ENCODE measurements around the gene CEACAM20.

CEACAM20 gene

DNA sequence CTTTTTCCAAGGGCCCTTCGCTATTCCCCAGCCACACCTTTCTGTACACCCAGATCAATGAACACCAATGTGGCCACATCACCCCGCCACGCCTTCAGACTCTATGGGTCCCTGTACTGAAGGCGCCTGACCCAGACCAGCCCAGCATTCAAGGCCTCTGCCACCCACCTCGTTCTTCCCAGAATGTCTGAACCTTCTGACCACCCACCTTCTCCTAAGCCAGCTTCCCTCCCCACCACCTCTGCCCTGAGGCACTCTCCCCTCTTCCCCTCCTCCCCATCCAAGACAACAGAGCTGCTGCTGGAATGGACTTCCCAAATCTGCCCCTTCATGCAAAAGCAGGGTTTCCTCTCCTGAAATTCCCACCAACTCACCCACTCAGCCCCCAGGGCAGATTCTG is 3.3 kb upstream of the CEACAM20 start:
- TF ChIP-seq, protein P1, sequence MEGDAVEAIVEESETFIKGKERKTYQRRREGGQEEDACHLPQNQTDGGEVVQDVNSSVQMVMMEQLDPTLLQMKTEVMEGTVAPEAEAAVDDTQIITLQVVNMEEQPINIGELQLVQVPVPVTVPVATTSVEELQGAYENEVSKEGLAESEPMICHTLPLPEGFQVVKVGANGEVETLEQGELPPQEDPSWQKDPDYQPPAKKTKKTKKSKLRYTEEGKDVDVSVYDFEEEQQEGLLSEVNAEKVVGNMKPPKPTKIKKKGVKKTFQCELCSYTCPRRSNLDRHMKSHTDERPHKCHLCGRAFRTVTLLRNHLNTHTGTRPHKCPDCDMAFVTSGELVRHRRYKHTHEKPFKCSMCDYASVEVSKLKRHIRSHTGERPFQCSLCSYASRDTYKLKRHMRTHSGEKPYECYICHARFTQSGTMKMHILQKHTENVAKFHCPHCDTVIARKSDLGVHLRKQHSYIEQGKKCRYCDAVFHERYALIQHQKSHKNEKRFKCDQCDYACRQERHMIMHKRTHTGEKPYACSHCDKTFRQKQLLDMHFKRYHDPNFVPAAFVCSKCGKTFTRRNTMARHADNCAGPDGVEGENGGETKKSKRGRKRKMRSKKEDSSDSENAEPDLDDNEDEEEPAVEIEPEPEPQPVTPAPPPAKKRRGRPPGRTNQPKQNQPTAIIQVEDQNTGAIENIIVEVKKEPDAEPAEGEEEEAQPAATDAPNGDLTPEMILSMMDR (conservative IDR thresholded peaks at IDR 0.05; ENCODE audit: control insufficient read depth, insufficient read depth, low read depth, low read length), result no peak
- DNase-seq (ENCODE audit: low read depth), result no peak
- H3K4me3 ChIP-seq (ENCODE audit: control insufficient read depth, low read depth, low read length), result no peak overlapping the region

- DNase-seq (ENCODE audit: low read depth), result peak; percentile 4
- no peak overlapping the region for H3K4me3 ChIP-seq (ENCODE audit: control insufficient read depth, low read depth, low read length)
- TF ChIP-seq, protein P1 (conservative IDR thresholded peaks at IDR 0.05; ENCODE audit: control insufficient read depth, insufficient read depth, low read depth, low read length), result no peak
Measured at GRCh38 chr19:44530777-44531176, 1.3 kb upstream of the CEACAM20 start.

- TF ChIP-seq, protein P1 (conservative IDR thresholded peaks at IDR 0.05; ENCODE audit: control insufficient read depth, insufficient read depth, low read depth, low read length), result no peak
- H3K4me3 ChIP-seq (ENCODE audit: control insufficient read depth, low read depth, low read length), result no peak overlapping the region
- no peak for DNase-seq (ENCODE audit: low read depth)
Measured at GRCh38 chr19:44527554-44527953, 1.9 kb downstream of the CEACAM20 start.

- TF ChIP-seq, protein P1 (conservative IDR thresholded peaks at IDR 0.05; ENCODE audit: control insufficient read depth, insufficient read depth, low read depth, low read length), result no peak
- H3K4me3 ChIP-seq (ENCODE audit: control insufficient read depth, low read depth, low read length), result no peak overlapping the region
- no peak for DNase-seq (ENCODE audit: low read depth)
Measured at GRCh38 chr19:44525721-44526430, 3.6 kb downstream of the CEACAM20 start.

GRCh38 chr19:44521370-44521769 is 8.1 kb downstream of the CEACAM20 start:
- DNase-seq (ENCODE audit: low read depth), result no peak
- TF ChIP-seq, protein P1 (conservative IDR thresholded peaks at IDR 0.05; ENCODE audit: control insufficient read depth, insufficient read depth, low read depth, low read length), result no peak
- no peak overlapping the region for H3K4me3 ChIP-seq (ENCODE audit: control insufficient read depth, low read depth, low read length)

- DNase-seq (ENCODE audit: low read depth), result no peak
- TF ChIP-seq, protein P1 (conservative IDR thresholded peaks at IDR 0.05; ENCODE audit: control insufficient read depth, insufficient read depth, low read depth, low read length), result no peak
- no peak overlapping the region for H3K4me3 ChIP-seq (ENCODE audit: control insufficient read depth, low read depth, low read length)
Measured at GRCh38 chr19:44517146-44517545, 12.3 kb downstream of the CEACAM20 start.
